ENCODE results near the gene ZKSCAN4. TPM values are rescaled to one million over a fixed set of nuclear protein-coding genes. Genes with fewer than 3 reads are reported as not detected.

Gene ZKSCAN4
- total RNA-seq, 6 experiments from 2014 or later: 3.8 to 4.7 (median 4.0) TPM

DNA sequence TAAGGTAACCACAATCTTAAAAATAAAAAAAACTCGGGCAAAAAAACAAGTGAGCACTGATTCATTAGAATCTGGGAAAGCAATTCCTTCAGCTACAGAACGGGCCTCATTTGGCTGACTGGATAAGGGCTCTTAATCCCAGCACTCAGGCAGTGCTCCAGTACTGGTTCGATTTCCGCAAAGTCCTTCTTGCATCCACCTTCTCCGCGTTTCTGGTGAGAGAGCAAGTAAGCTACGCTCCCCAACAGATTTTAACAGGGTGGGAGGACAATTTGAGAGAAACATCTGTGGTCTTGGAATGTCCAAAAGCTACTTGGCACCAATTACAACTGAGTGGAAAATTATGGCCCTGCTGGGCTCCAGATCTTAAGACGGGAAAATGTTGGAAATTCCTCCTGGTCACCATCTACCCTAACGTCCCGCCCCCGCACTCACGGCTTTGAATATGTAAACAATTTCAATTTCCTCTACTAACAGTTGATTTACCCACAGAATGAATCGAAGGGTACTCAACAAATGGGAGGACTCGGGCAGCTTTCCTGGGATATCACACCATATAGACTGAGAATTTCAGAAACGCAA is 45.0 kb downstream of the ZKSCAN4 start:
- no peak for DNase-seq
- Mint-ChIP-seq H3K4me1 (ENCODE audit: low read depth) (peaks cover 28% of the 10 kb centered on the region), H3K9me3 (peaks cover 4% of the 10 kb centered on the region; the same call in 1 of the 2 replicates), H3K4me3 (peak overlapping the region; percentile 91), H3K36me3 (ENCODE audit: low read depth) (no peaks in the 10 kb centered on the region), H3K27ac (no peak overlapping the region), H3K27me3 (ENCODE audit: insufficient read depth) (peaks cover 28% of the 10 kb centered on the region)
- TF ChIP-seq, protein P1, sequence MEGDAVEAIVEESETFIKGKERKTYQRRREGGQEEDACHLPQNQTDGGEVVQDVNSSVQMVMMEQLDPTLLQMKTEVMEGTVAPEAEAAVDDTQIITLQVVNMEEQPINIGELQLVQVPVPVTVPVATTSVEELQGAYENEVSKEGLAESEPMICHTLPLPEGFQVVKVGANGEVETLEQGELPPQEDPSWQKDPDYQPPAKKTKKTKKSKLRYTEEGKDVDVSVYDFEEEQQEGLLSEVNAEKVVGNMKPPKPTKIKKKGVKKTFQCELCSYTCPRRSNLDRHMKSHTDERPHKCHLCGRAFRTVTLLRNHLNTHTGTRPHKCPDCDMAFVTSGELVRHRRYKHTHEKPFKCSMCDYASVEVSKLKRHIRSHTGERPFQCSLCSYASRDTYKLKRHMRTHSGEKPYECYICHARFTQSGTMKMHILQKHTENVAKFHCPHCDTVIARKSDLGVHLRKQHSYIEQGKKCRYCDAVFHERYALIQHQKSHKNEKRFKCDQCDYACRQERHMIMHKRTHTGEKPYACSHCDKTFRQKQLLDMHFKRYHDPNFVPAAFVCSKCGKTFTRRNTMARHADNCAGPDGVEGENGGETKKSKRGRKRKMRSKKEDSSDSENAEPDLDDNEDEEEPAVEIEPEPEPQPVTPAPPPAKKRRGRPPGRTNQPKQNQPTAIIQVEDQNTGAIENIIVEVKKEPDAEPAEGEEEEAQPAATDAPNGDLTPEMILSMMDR (IDR thresholded peaks at IDR 0.05): no peak

DNA sequence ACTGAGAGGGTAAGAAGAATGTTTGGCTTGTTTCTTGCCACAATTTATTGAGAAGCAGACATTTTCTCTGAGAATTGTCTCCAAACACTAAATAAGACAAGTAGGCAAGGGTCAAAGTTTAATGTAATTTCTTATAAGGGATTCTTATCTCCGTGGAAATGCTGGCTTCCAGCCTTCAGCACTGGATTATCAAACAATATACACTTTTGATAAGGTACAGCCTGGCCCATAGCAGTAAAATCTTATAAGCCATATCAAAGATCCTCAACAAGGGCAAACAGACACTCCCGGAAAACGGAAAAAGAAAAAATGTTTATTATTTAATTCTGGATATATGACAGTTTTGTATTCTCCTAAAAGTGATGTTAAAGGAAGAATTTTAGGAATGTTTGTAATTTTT is 45.5 kb downstream of the ZKSCAN4 start:
- Mint-ChIP-seq H3K27me3 (ENCODE audit: insufficient read depth) (peaks cover 23% of the 10 kb centered on the region), H3K36me3 (ENCODE audit: low read depth) (no peaks in the 10 kb centered on the region), H3K27ac (no peak overlapping the region), H3K4me1 (ENCODE audit: low read depth) (peaks cover 23% of the 10 kb centered on the region), H3K4me3 (no peak overlapping the region), H3K9me3 (peaks cover 4% of the 10 kb centered on the region; the same call in 1 of the 2 replicates)
- no peak for DNase-seq
- TF ChIP-seq, protein P1 (IDR thresholded peaks at IDR 0.05): no peak

DNA sequence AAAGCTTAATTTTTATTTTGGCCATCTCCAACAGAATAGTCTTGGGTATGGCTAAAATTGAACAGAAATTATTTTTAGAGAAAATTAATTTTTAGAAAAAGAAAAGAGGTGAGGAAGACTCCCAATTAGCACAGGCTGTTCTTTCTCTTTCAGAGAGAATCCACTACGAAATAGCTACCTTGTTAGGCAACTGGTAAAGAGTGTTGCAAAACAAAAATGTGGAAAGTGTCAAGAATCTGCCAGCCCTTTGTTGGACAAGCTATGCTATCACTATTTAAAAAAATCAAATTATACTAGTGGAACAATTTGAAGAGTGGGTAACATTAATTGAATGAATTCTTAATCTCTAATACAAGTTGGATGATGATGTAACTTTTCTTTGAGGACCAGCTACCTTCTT is 46.2 kb downstream of the ZKSCAN4 start:
- DNase-seq: no peak
- H3K4me3 Mint-ChIP-seq: no peak overlapping the region
- H3K9me3 Mint-ChIP-seq: peaks cover 4% of the 10 kb centered on the region; the same call in 1 of the 2 replicates
- H3K27ac Mint-ChIP-seq: no peak overlapping the region
- peaks cover 19% of the 10 kb centered on the region for H3K27me3 Mint-ChIP-seq (ENCODE audit: insufficient read depth)
- TF ChIP-seq, protein P1 (IDR thresholded peaks at IDR 0.05): no peak
- H3K4me1 Mint-ChIP-seq (ENCODE audit: low read depth): peaks cover 23% of the 10 kb centered on the region
- no peaks in the 10 kb centered on the region for H3K36me3 Mint-ChIP-seq (ENCODE audit: low read depth)

DNA sequence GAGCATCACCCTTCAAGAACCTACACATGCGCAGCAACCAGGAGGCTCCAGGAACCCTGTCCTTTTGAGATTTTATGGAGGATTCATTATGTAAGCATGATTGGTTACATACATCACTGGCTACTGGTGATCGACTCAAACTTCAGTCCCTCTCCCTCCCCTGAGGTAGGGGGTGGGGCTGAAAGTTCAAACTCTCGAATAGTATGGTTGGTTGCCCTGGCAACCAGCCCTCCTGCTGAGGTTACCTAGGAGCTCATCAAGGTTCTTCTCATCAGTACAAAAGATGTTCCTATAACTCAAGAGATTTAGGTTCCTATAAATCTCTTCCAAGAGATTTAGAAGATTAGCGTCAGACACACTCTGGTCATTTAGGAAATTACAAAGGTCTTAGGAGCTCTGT is 48.9 kb downstream of the ZKSCAN4 start:
- peaks cover 12% of the 10 kb centered on the region; the same call in 1 of the 2 replicates for H3K9me3 Mint-ChIP-seq
- no peaks in the 10 kb centered on the region for H3K36me3 Mint-ChIP-seq (ENCODE audit: low read depth)
- H3K4me3 Mint-ChIP-seq: no peak overlapping the region
- DNase-seq: no peak
- H3K27ac Mint-ChIP-seq: no peak overlapping the region
- peaks cover 18% of the 10 kb centered on the region for H3K4me1 Mint-ChIP-seq (ENCODE audit: low read depth)
- peaks cover 20% of the 10 kb centered on the region for H3K27me3 Mint-ChIP-seq (ENCODE audit: insufficient read depth)
- TF ChIP-seq, protein P1 (IDR thresholded peaks at IDR 0.05): no peak

DNA sequence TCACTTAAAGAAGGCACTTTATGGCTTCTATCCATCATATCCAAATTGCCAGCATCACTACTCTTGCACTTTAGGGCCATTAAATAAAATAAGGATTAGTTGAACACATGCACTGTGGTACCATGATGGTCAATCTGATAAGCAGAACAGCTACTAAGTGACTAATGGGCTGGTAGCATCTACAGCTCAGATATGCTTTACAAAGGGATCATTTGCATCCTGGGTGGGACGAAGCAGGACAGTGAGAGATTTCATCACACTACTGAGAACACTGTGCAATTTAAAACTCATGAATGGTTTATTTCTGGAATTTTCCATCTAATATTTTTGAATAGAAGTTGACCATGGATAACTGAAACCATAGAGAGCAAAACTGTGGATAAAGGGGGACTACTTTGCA is 52.0 kb downstream of the ZKSCAN4 start:
- Mint-ChIP-seq H3K4me1 (ENCODE audit: low read depth) (no peaks in the 10 kb centered on the region), H3K27ac (no peak overlapping the region), H3K27me3 (ENCODE audit: insufficient read depth) (peaks cover 4% of the 10 kb centered on the region), H3K36me3 (ENCODE audit: low read depth) (no peaks in the 10 kb centered on the region), H3K4me3 (no peak overlapping the region), H3K9me3 (peaks cover 20% of the 10 kb centered on the region; the same call in 1 of the 2 replicates)
- DNase-seq: no peak
- TF ChIP-seq, protein P1 (IDR thresholded peaks at IDR 0.05): no peak

Other genes starting within 250 kb of the ZKSCAN4 start
- under 1 TPM; 0.10 to 0.34 (median 0.20) TPM for gene ZNF165, start 171.7 kb downstream of the ZKSCAN4 start, total RNA-seq (2021; fragmentation: NEBNext Ultra II Directional; extraction: Animal tissue kit (Norgen Biotek cat#: 25700))
- 1 to 10 TPM in 3 of 6 experiments, under 1 TPM in 3; 0.84 to 1.6 (median 1.1) TPM for gene ZSCAN16, start 127.7 kb downstream of the ZKSCAN4 start, total RNA-seq (2021; fragmentation: NEBNext Ultra II Directional; extraction: Animal tissue kit (Norgen Biotek cat#: 25700))
- 10 to 100 TPM; 13.2 to 15.3 (median 14.0) TPM for gene ZKSCAN8, start 110.4 kb downstream of the ZKSCAN4 start, total RNA-seq (2021; fragmentation: NEBNext Ultra II Directional; extraction: Animal tissue kit (Norgen Biotek cat#: 25700))
- gene ZSCAN9, start 27.0 kb downstream of the ZKSCAN4 start, total RNA-seq (2021; fragmentation: NEBNext Ultra II Directional; extraction: Animal tissue kit (Norgen Biotek cat#: 25700)): 10 to 100 TPM in 1 of 6 experiments, 1 to 10 TPM in 5; 7.5 to 10.3 (median 8.9) TPM
- gene NKAPL, start 7.0 kb upstream of the ZKSCAN4 start, total RNA-seq (2021; fragmentation: NEBNext Ultra II Directional; extraction: Animal tissue kit (Norgen Biotek cat#: 25700)): not detected
- 10 to 100 TPM in 1 of 6 experiments, 1 to 10 TPM in 5; 8.5 to 10.9 (median 9.3) TPM for gene ZSCAN26, start 14.9 kb upstream of the ZKSCAN4 start, total RNA-seq (2021; fragmentation: NEBNext Ultra II Directional; extraction: Animal tissue kit (Norgen Biotek cat#: 25700))
- gene PGBD1, start 29.3 kb upstream of the ZKSCAN4 start, total RNA-seq (2021; fragmentation: NEBNext Ultra II Directional; extraction: Animal tissue kit (Norgen Biotek cat#: 25700)): 1 to 10 TPM; 2.6 to 4.5 (median 4.1) TPM
- gene ZSCAN31, start 83.9 kb upstream of the ZKSCAN4 start, total RNA-seq (2021; fragmentation: NEBNext Ultra II Directional; extraction: Animal tissue kit (Norgen Biotek cat#: 25700)): 1 to 10 TPM in 2 of 6 experiments, under 1 TPM in 4; 0.64 to 2.0 (median 0.95) TPM
- 1 to 10 TPM; 2.8 to 4.2 (median 3.6) TPM for gene ZKSCAN3, start 97.7 kb upstream of the ZKSCAN4 start, total RNA-seq (2021; fragmentation: NEBNext Ultra II Directional; extraction: Animal tissue kit (Norgen Biotek cat#: 25700))
- 1 to 10 TPM; 2.4 to 3.1 (median 2.8) TPM for gene ZSCAN12, start 147.5 kb upstream of the ZKSCAN4 start, total RNA-seq (2021; fragmentation: NEBNext Ultra II Directional; extraction: Animal tissue kit (Norgen Biotek cat#: 25700))
- gene ZSCAN23, start 191.2 kb upstream of the ZKSCAN4 start, total RNA-seq (2021; fragmentation: NEBNext Ultra II Directional; extraction: Animal tissue kit (Norgen Biotek cat#: 25700)): 1 to 10 TPM in 4 of 6 experiments, under 1 TPM in 2; 0.48 to 1.5 (median 1.0) TPM